H1 (cell line): ENCODE data around the gene TAS2R1. TPM values are rescaled to one million over a fixed set of nuclear protein-coding genes. Genes with fewer than 3 reads are reported as not detected.

Experiments used
- CTCF ChIA-PET: fragments of 300-600 bp; sonication (Branson Sonifier 250); formaldehyde crosslinking; loops from one replicate; lab custom pipeline; 2021; ENCODE audit not compliant: partially characterized antibody; lab: Charles Lee
- POLR2A ChIA-PET: fragments of 300-600 bp; sonication (Branson Sonifier 250); formaldehyde crosslinking; loops from one replicate; lab custom pipeline; 2021; ENCODE audit warnings: inconsistent platforms; ENCODE audit not compliant: partially characterized antibody; lab: Charles Lee
- DNase-seq, 2 experiments: peaks; one replicate each; pipeline versions ENCODE4 v3.0.0 to v3.0.0-alpha.2; 2010 to 2022; ENCODE audit warnings: low spot score in 2 of 2, low read depth in 1 of 2, mixed read lengths in 1 of 2
- FAIRE-seq: peaks from 2 replicates; lab custom pipeline; 2011; peaks lifted over from hg19 to GRCh38; lab: Jason Lieb, UNC
- H2AFZ ChIP-seq: 2 replicates; pipeline ENCODE4 v1.8.1; 2012; ENCODE audit warnings: low read length, inconsistent platforms
- H2AK5ac ChIP-seq: 2 replicates; pipeline ENCODE4 v1.6.1; 2013; ENCODE audit warnings: low read depth, low read length
- H2BK120ac ChIP-seq: replicated peaks from 2 replicates; pipeline ENCODE3; 2013; ENCODE audit warnings: low read depth, low read length, inconsistent platforms
- H2BK12ac ChIP-seq: 2 replicates; pipeline ENCODE4 v1.6.1; 2013; ENCODE audit warnings: low read depth, low read length
- H2BK15ac ChIP-seq: 2 replicates; pipeline ENCODE4 v1.6.1; 2013; ENCODE audit warnings: low read length
- H2BK20ac ChIP-seq: 2 replicates; pipeline ENCODE4 v1.6.1; 2013; ENCODE audit warnings: low read length
- H2BK5ac ChIP-seq: 2 replicates; pipeline ENCODE4 v1.6.1; 2013; ENCODE audit warnings: low read depth, low read length
- H3K14ac ChIP-seq: 2 replicates; pipeline ENCODE4 v1.6.1; 2013; ENCODE audit warnings: inconsistent platforms; ENCODE audit not compliant: insufficient read length
- H3K18ac ChIP-seq: 2 replicates; pipeline ENCODE4 v1.6.1; 2013; ENCODE audit warnings: low read length; ENCODE audit errors: extremely low read depth
- H3K23ac ChIP-seq: 2 replicates; pipeline ENCODE4 v1.6.1; 2013; ENCODE audit warnings: inconsistent platforms; ENCODE audit not compliant: insufficient read length
- H3K23me2 ChIP-seq: 2 replicates; pipeline ENCODE4 v1.6.1; 2013; ENCODE audit warnings: low read depth, low read length
- H3K27ac ChIP-seq: 2 replicates; pipeline ENCODE4 v1.6.1; 2011; ENCODE audit warnings: low read depth, low read length, inconsistent platforms
- H3K27me3 ChIP-seq, 4 experiments: replicated peaks in 1 of 4; 1 replicate in 1 of 4; 2 replicates in 3 of 4; pipeline versions ENCODE4 v1.6.1 to v1.8.1; 2011 to 2013; ENCODE audit warnings: low read length in 3 of 4, mild to moderate bottlenecking in 3 of 4, inconsistent platforms in 2 of 4, mixed read lengths in 2 of 4, moderate library complexity in 1 of 4; ENCODE audit not compliant: control insufficient read depth in 3 of 4, insufficient read depth in 3 of 4; ENCODE audit errors: extremely low read depth in 1 of 4
- H3K36me3 ChIP-seq, 4 experiments: 2 replicates each; pipeline versions ENCODE4 v1.6.1 to v1.8.1; 2011 to 2013; ENCODE audit warnings: mild to moderate bottlenecking in 4 of 4, low read length in 3 of 4, moderate library complexity in 2 of 4, control low read depth in 1 of 4, inconsistent platforms in 1 of 4; ENCODE audit not compliant: insufficient read depth in 4 of 4, control insufficient read depth in 2 of 4
- H3K4ac ChIP-seq: replicated peaks from 2 replicates; pipeline ENCODE3; 2013; ENCODE audit warnings: low read length, low read depth, mixed read lengths, inconsistent platforms; ENCODE audit not compliant: insufficient read length
- H3K4me1 ChIP-seq, 4 experiments: replicated peaks in 1 of 4; 1 replicate in 1 of 4; 2 replicates in 3 of 4; pipeline versions ENCODE4 v1.6.1 to v1.8.1; 2011 to 2013; ENCODE audit warnings: low read length in 3 of 4, inconsistent platforms in 2 of 4, mixed read lengths in 1 of 4; ENCODE audit not compliant: insufficient read depth in 4 of 4, control insufficient read depth in 3 of 4
- H3K4me2 ChIP-seq, 2 experiments: 2 replicates each; pipeline versions ENCODE4 v1.6.1 to v1.8.1; 2011 to 2013; ENCODE audit warnings: low read depth in 2 of 2, low read length in 2 of 2, control low read depth in 1 of 2, inconsistent platforms in 1 of 2, mild to moderate bottlenecking in 1 of 2; ENCODE audit not compliant: insufficient read depth in 1 of 2
- H3K4me3 ChIP-seq, 4 experiments: fragments of 200-600, 300-600 bp in 1 of 4; sonication (generic), shearing (Covaris generic), sonication (Bioruptor Twin) in 1 of 4; 2 replicates each; pipeline versions ENCODE4 v1.5.1 to v1.8.1; 2011 to 2016; ENCODE audit warnings: low read length in 4 of 4, low read depth in 3 of 4, control low read depth in 2 of 4, inconsistent platforms in 2 of 4, mild to moderate bottlenecking in 2 of 4, mixed read lengths in 1 of 4, moderate library complexity in 1 of 4; ENCODE audit not compliant: insufficient read depth in 2 of 4; ENCODE audit errors: extremely low read depth in 1 of 4
- H3K56ac ChIP-seq: replicated peaks from 2 replicates; pipeline ENCODE3; 2013; ENCODE audit warnings: low read depth, mild to moderate bottlenecking, mixed read lengths, low read length, inconsistent platforms; ENCODE audit not compliant: insufficient read length
- H3K79me1 ChIP-seq: 2 replicates; pipeline ENCODE4 v1.6.1; 2013; ENCODE audit warnings: low read depth, low read length, control low read depth
- H3K79me2 ChIP-seq, 2 experiments: 2 replicates each; pipeline versions ENCODE4 v1.6.1 to v1.8.1; 2012 to 2013; ENCODE audit warnings: low read length in 2 of 2, mild to moderate bottlenecking in 2 of 2, inconsistent platforms in 1 of 2; ENCODE audit not compliant: insufficient read depth in 2 of 2, control insufficient read depth in 1 of 2
- H3K9ac ChIP-seq, 4 experiments: replicated peaks in 1 of 4; 1 replicate in 1 of 4; 2 replicates in 3 of 4; pipeline versions ENCODE4 v1.6.1 to v1.8.1; 2011 to 2013; ENCODE audit warnings: low read depth in 3 of 4, low read length in 3 of 4, control low read depth in 2 of 4, mild to moderate bottlenecking in 2 of 4, moderate library complexity in 2 of 4, inconsistent platforms in 1 of 4; ENCODE audit errors: extremely low read depth in 1 of 4
- H3K9me3 ChIP-seq, 2 experiments: 2 replicates each; pipeline versions ENCODE4 v1.6.1 to v1.8.1; 2012 to 2013; ENCODE audit warnings: mild to moderate bottlenecking in 2 of 2, moderate library complexity in 2 of 2, control low read depth in 1 of 2, inconsistent platforms in 1 of 2, low read depth in 1 of 2, low read length in 1 of 2, mixed read lengths in 1 of 2; ENCODE audit not compliant: insufficient read depth in 2 of 2
- H4K20me1 ChIP-seq, 2 experiments: replicated peaks in 1 of 2; 2 replicates each; pipeline versions ENCODE3 to v1.8.1; 2011 to 2013; ENCODE audit warnings: inconsistent platforms in 2 of 2, low read length in 2 of 2, mild to moderate bottlenecking in 1 of 2; ENCODE audit not compliant: insufficient read depth in 2 of 2, control insufficient read depth in 1 of 2
- H4K5ac ChIP-seq: 2 replicates; pipeline ENCODE4 v1.6.1; 2013; ENCODE audit warnings: low read length, low read depth, mixed read lengths, inconsistent platforms; ENCODE audit not compliant: insufficient read length
- H4K8ac ChIP-seq: 2 replicates; pipeline ENCODE4 v1.8.0; 2013; ENCODE audit warnings: mild to moderate bottlenecking, moderate library complexity, low read length, inconsistent platforms; ENCODE audit not compliant: insufficient read depth; ENCODE audit errors: extremely low read depth
- H4K91ac ChIP-seq: replicated peaks from 2 replicates; pipeline ENCODE3; 2013; ENCODE audit warnings: low read length, mixed read lengths, inconsistent platforms; ENCODE audit not compliant: insufficient read length
- ASH2L ChIP-seq: fragments of 200-600, 300-600 bp; sonication (generic); IDR thresholded peaks from one replicate; pipeline ENCODE4 v1.7.1; 2017; ENCODE audit warnings: low read length
- BCL11A ChIP-seq, 2 experiments: IDR thresholded peaks; one replicate each; pipeline ENCODE4 v1.6.1; 2011; ENCODE audit warnings: low read depth in 2 of 2, low read length in 2 of 2, mild to moderate bottlenecking in 2 of 2
- CREB1 ChIP-seq: IDR thresholded peaks from 2 replicates; pipeline ENCODE4 v1.6.1; 2012; ENCODE audit warnings: inconsistent platforms
- FOSL1 ChIP-seq: IDR thresholded peaks from 2 replicates; pipeline ENCODE4 v1.6.1; 2011; ENCODE audit warnings: mild to moderate bottlenecking, low read depth, low read length, moderate library complexity; ENCODE audit not compliant: insufficient read depth
- HDAC2 ChIP-seq, 2 experiments: fragments of 300-600 bp in 1 of 2; sonication (generic) in 1 of 2; IDR thresholded peaks; 2 replicates each; pipeline ENCODE4 v1.6.1; 2011 to 2012; ENCODE audit warnings: low read depth in 2 of 2, low read length in 2 of 2, mild to moderate bottlenecking in 2 of 2, moderate library complexity in 2 of 2, borderline replicate concordance in 1 of 2, inconsistent platforms in 1 of 2
- KDM5A ChIP-seq: fragments of 200-600 bp; IDR thresholded peaks from 2 replicates; pipeline ENCODE4 v1.7.1; 2012; ENCODE audit warnings: mild to moderate bottlenecking, low read length, inconsistent platforms, mixed read lengths
- RAD21 ChIP-seq, 2 experiments: IDR thresholded peaks in 1 of 2; conservative IDR thresholded peaks in 1 of 2; 2 replicates each; pipeline ENCODE4 v1.6.1; 2011; ENCODE audit warnings: low read depth in 2 of 2, low read length in 2 of 2, improper control_type of control experiment in 1 of 2, inconsistent platforms in 1 of 2, mild to moderate bottlenecking in 1 of 2, moderate library complexity in 1 of 2
- SIN3A ChIP-seq, 2 experiments: IDR thresholded peaks in 1 of 2; conservative IDR thresholded peaks in 1 of 2; 2 replicates each; pipeline ENCODE4 v1.6.1; 2011 to 2012; ENCODE audit warnings: low read length in 2 of 2, improper control_type of control experiment in 1 of 2, low read depth in 1 of 2, mild to moderate bottlenecking in 1 of 2
- SP1 ChIP-seq: IDR thresholded peaks from 2 replicates; pipeline ENCODE4 v1.6.1; 2011; ENCODE audit warnings: low read depth, low read length
- SP2 ChIP-seq: IDR thresholded peaks from 2 replicates; pipeline ENCODE4 v1.6.1; 2012; ENCODE audit warnings: mild to moderate bottlenecking, low read length, inconsistent platforms
- SUZ12 ChIP-seq: fragments of 200-600 bp; sonication (generic); IDR thresholded peaks from 2 replicates; pipeline ENCODE4 v1.6.1; 2012; ENCODE audit warnings: mild to moderate bottlenecking, inconsistent platforms, low read length, moderate library complexity, mixed read lengths
- WGBS, 2 experiments: shearing (Covaris generic) in 1 of 2; methylation state at CpG; one replicate each; pipeline versions ENCODE4 v1.1.6 to v1.1.7; 2013 to 2015; ENCODE audit warnings: low lambda C conversion rate in 2 of 2, mixed read lengths in 2 of 2, inconsistent platforms in 1 of 2, low coverage in 1 of 2, missing lambda C conversion rate in 1 of 2; ENCODE audit not compliant: insufficient replicate concordance in 2 of 2, insufficient coverage in 1 of 2, insufficient read length in 1 of 2; ENCODE audit errors: extremely low coverage in 1 of 2, missing lambda C conversion rate in 1 of 2; 5-methylcytosine and 5-hydroxymethylcytosine counted together
- polyA plus RNA-seq, 7 experiments: library from polyadenylated mRNA; depleted of rRNA in 3 of 7; stranded (reverse) in 5 of 7; unstranded in 2 of 7; fragments of >200 nt in 5 of 7; fragments of 200-250 nt in 2 of 7; gene quantifications; 1 replicate in 5 of 7; 2 replicates in 1 of 7; 4 replicates in 1 of 7; pipeline versions ENCODE4 v1.2.1 to v1.2.3, GENCODE V29; 2011 to 2013; ENCODE audit warnings: missing spikeins in 2 of 7, mixed read lengths in 2 of 7
- total RNA-seq: library from RNA; stranded (reverse); fragmentation: NEBNext Ultra II Directional; extraction: Animal tissue kit (Norgen Biotek cat#: 25700); gene quantifications from 2 replicates; pipeline ENCODE4 v1.2.1, GENCODE V29; 2021

The TAS2R1 gene
- total and polyA plus RNA-seq, 2 of the 8 experiments (the other 6 are each of a cell fraction or from before 2014, with no cell fraction given): not detected

GRCh38 chr5:9596171-9596780 is 33.9 kb downstream of the TAS2R1 start:
- 83% methylated on average over 6 of the region's 6 CpGs; no CpG with 5 or more reads in 1 of the 2 experiments for WGBS, 2 experiments
- Histone ChIP-seq H3K36me3 (no peaks in the 10 kb centered on the region), H4K91ac (no peak overlapping the region), H3K18ac (no peak overlapping the region), H2BK5ac (no peak overlapping the region), H4K8ac (no peak overlapping the region), H3K4me2 (0 out of 4 replicates have a peak overlapping the region, but pooled peaks of 1 of the 2 experiments have one; percentile 8), H3K27me3 (no peaks in the 10 kb centered on the region), H3K27ac (no peak overlapping the region), H3K9me3 (no peaks in the 10 kb centered on the region), H4K5ac (no peak overlapping the region), H3K4me1 (peaks cover 1 to 7% (median 3%) of the 10 kb centered on the region in 4 experiments; a peak in 3 of 7 replicates), H3K14ac (no peak overlapping the region), H3K79me2 (no peaks in the 10 kb centered on the region), H3K9ac (no peak overlapping the region), H2BK12ac (no peak overlapping the region), H3K4me3 (no peak overlapping the region), H3K56ac (no peak overlapping the region), H3K79me1 (no peaks in the 10 kb centered on the region), H3K4ac (no peak overlapping the region), H2BK15ac (no peak overlapping the region), H2BK120ac (no peak overlapping the region), H2AFZ (peak overlapping the region; percentile 25; the same call in 1 of the 2 replicates), H2AK5ac (no peak overlapping the region), H4K20me1 (no peaks in the 10 kb centered on the region), H2BK20ac (no peak overlapping the region), H3K23me2 (no peaks in the 10 kb centered on the region), H3K23ac (no peak overlapping the region)
- ChIA-PET POLR2A (no interaction called here), CTCF (no interaction called here)
- no peak for DNase-seq
- no peak for FAIRE-seq
- TF ChIP-seq SIN3A (conservative IDR thresholded peaks at IDR 0.05 in 1 of 2, IDR thresholded peaks at IDR 0.05 in 1 of 2; ENCODE audit: low read depth in 1 of 2, low read length in 2 of 2): no peak
- no peak for TF ChIP-seq RAD21 (IDR thresholded peaks at IDR 0.05 in 1 of 2, conservative IDR thresholded peaks at IDR 0.05 in 1 of 2; ENCODE audit: low read depth in 2 of 2, low read length in 2 of 2)
- TF ChIP-seq HDAC2 (IDR thresholded peaks at IDR 0.05; ENCODE audit: borderline replicate concordance in 1 of 2, low read depth in 2 of 2, low read length in 2 of 2): no peak
- TF ChIP-seq SP2: no peak
- no peak for TF ChIP-seq SUZ12
- TF ChIP-seq BCL11A (IDR thresholded peaks at IDR 0.05; ENCODE audit: low read depth in 2 of 2, low read length in 2 of 2): no peak
- no peak for TF ChIP-seq SP1
- TF ChIP-seq FOSL1: no peak
- TF ChIP-seq ASH2L: no peak
- TF ChIP-seq CREB1: no peak
- no peak for TF ChIP-seq KDM5A
